ENCODE data around the gene ARID1B. TPM values are rescaled to one million over a fixed set of nuclear protein-coding genes. Genes with fewer than 3 reads are reported as not detected.
A peak's percentile ranks its signal among the peaks of the same experiment; 100 is the strongest.

ARID1B gene
- total and polyA plus RNA-seq, 2 donors (not counting 1 experiment from before 2014, with no cell fraction given) = 47.2 to 280 TPM

- intact Hi-C loops (cut with micrococcal nuclease) = no loop called here
These were observed 302.1 kb downstream of the ARID1B start for GRCh38 chr6:157079277-157079676.

More at GRCh38 chr6:157079277-157079676, 302.1 kb downstream of the ARID1B start:
- no peaks in the 10 kb centered on the region for H3K9me3 ChIP-seq (ENCODE audit: control extremely low read depth in 1 of 3, control insufficient read depth in 2 of 3, insufficient read depth in 1 of 3, low read length in 2 of 3)
- H2AFZ ChIP-seq (ENCODE audit: insufficient read depth, low read depth, low read length, poor library complexity, severe bottlenecking) = no peak overlapping the region
- Mint-ChIP-seq H3K4me1 (peaks cover 79% of the 10 kb centered on the region), H3K27me3 (no peaks in the 10 kb centered on the region), H3K27ac (peak overlapping the region; percentile 16), H3K9me3 (ENCODE audit: insufficient read depth) (no peaks in the 10 kb centered on the region), H3K4me3 (peak overlapping the region; percentile 51)
- ATAC-seq (ENCODE audit: low read depth) = no peak
- POLR2A ChIA-PET = no interaction called here
- no peak for DNase-seq
- H4K20me1 ChIP-seq (ENCODE audit: control insufficient read depth, insufficient read depth, low read length, poor library complexity, severe bottlenecking) = peaks cover 40% of the 10 kb centered on the region
- H3K9ac ChIP-seq (ENCODE audit: low read length) = peak overlapping the region; percentile 17
- CTCF ChIA-PET = interaction anchor here (0.9 to 1.3 kb wide), 2 partner anchors 11 to 45 kb away, joined by 3 read pairs; no protein-coding TSS in a partner anchor
- H3K27me3 ChIP-seq (replicated peaks in 1 of 4; ENCODE audit: control extremely low read depth in 1 of 4, control insufficient read depth in 3 of 4, insufficient read depth in 4 of 4, low read length in 3 of 4) = no peaks in the 10 kb centered on the region
- peaks cover 49 to 66% of the 10 kb centered on the region in 2 donors for H3K4me1 ChIP-seq (ENCODE audit: control insufficient read depth in 2 of 2, insufficient read depth in 2 of 2, low read length in 2 of 2)
- no CpG with 5 or more reads among the region's 1 CpG for WGBS (ENCODE audit: insufficient coverage)
- no peak for TF ChIP-seq EZH2 (IDR thresholded peaks at IDR 0.05; ENCODE audit: borderline replicate concordance, insufficient read depth, low read depth, low read length, poor library complexity, severe bottlenecking)
- TF ChIP-seq CTCF (IDR thresholded peaks at IDR 0.05) = no peak
- H3K4me3 ChIP-seq (ENCODE audit: control extremely low read depth in 1 of 5, extremely low read depth in 1 of 5, insufficient read depth in 1 of 5, low read depth in 2 of 5, low read length in 4 of 5) = peak overlapping the region in 1 of 5 experiments; percentile 5
- peak overlapping the region; percentile 52 for H3K4me2 ChIP-seq (replicated peaks; ENCODE audit: low read depth, low read length, poor library complexity, severe bottlenecking)
- H3K27ac ChIP-seq (ENCODE audit: low read length in 2 of 2) = peak overlapping the region in 1 of 2 donors; percentile 23
- peaks cover 98% of the 10 kb centered on the region for H3K79me2 ChIP-seq (ENCODE audit: control insufficient read depth, insufficient read depth, low read length)
- H3K36me3 ChIP-seq (replicated peaks in 1 of 2; ENCODE audit: control extremely low read depth in 1 of 2, control insufficient read depth in 1 of 2, extremely low read depth in 1 of 2, insufficient read depth in 2 of 2, low read length in 1 of 2) = no peaks in the 10 kb centered on the region
